HG03378 (cell line): ENCODE measurements around the gene SLC20A1.
A peak's percentile ranks its signal among the peaks of the same experiment; 100 is the strongest.
"Not testable (repeated sequence)": the region's sequence is repeated elsewhere in the genome, so short reads cannot be mapped to it uniquely, and the experiment has no call there.

ENCODE experiments used
- ATAC-seq: cut with Tn5 transposase; IDR thresholded peaks from one replicate; pipeline ENCODE4 v1.9.1; 2021; ENCODE audit warnings: mild to moderate bottlenecking, moderate library complexity; ENCODE audit not compliant: unreplicated experiment

Gene SLC20A1

GRCh38 chr2:112646102-112646719, 472 bp downstream of the SLC20A1 start:
- ATAC-seq: peak; percentile 8

- ATAC-seq: no peak
Observed at GRCh38 chr2:112646791-112647689, 1.3 kb downstream of the SLC20A1 start.

- no peak for ATAC-seq
Observed at GRCh38 chr2:112648081-112648480, 2.3 kb downstream of the SLC20A1 start.

- no peak for ATAC-seq
Observed at GRCh38 chr2:112656679-112657078, 10.9 kb downstream of the SLC20A1 start.

GRCh38 chr2:112658301-112658700, 12.6 kb downstream of the SLC20A1 start:
- no peak for ATAC-seq

GRCh38 chr2:112658839-112659667, 13.3 kb downstream of the SLC20A1 start:
- ATAC-seq: no peak

- ATAC-seq: no peak
Observed at GRCh38 chr2:112660138-112660537, 14.4 kb downstream of the SLC20A1 start.

- ATAC-seq: no peak
Observed at GRCh38 chr2:112661656-112662305, 16.0 kb downstream of the SLC20A1 start.

- no peak for ATAC-seq
Observed at GRCh38 chr2:112662704-112663103, 17.0 kb downstream of the SLC20A1 start.

GRCh38 chr2:112664689-112665088, 18.9 kb downstream of the SLC20A1 start:
- no peak for ATAC-seq

GRCh38 chr2:112665113-112665780, 19.5 kb downstream of the SLC20A1 start:
- ATAC-seq: no peak

GRCh38 chr2:112666761-112667122, 21.0 kb downstream of the SLC20A1 start:
- no peak for ATAC-seq

GRCh38 chr2:112667540-112667939, 21.8 kb downstream of the SLC20A1 start:
- not testable (repeated sequence) for ATAC-seq

GRCh38 chr2:112669667-112670066, 23.9 kb downstream of the SLC20A1 start:
- ATAC-seq: no peak

- ATAC-seq: no peak
Observed at GRCh38 chr2:112670252-112671022, 24.7 kb downstream of the SLC20A1 start.

GRCh38 chr2:112671801-112672200, 26.1 kb downstream of the SLC20A1 start:
- ATAC-seq: no peak

- no peak for ATAC-seq
Observed at GRCh38 chr2:112673008-112673407, 27.3 kb downstream of the SLC20A1 start.

- no peak for ATAC-seq
Observed at GRCh38 chr2:112674229-112674628, 28.5 kb downstream of the SLC20A1 start.

GRCh38 chr2:112679484-112679883, 33.7 kb downstream of the SLC20A1 start:
- ATAC-seq: no peak

- no peak for ATAC-seq
Observed at GRCh38 chr2:112680666-112681101, 34.9 kb downstream of the SLC20A1 start.
